DMS114 treated with DMSO at 0.1 percent for 48 hours (cell line): ENCODE results near the gene ANO6.
"Not testable (repeated sequence)": the region's sequence is repeated elsewhere in the genome, so short reads cannot be mapped to it uniquely, and the experiment has no call there.

Experiments used
- DNase-seq: peaks from one replicate; lab custom pipeline; 2025; ENCODE audit not compliant: unreplicated experiment; lab: John Stamatoyannopoulos, UW

ANO6 gene, protein sequence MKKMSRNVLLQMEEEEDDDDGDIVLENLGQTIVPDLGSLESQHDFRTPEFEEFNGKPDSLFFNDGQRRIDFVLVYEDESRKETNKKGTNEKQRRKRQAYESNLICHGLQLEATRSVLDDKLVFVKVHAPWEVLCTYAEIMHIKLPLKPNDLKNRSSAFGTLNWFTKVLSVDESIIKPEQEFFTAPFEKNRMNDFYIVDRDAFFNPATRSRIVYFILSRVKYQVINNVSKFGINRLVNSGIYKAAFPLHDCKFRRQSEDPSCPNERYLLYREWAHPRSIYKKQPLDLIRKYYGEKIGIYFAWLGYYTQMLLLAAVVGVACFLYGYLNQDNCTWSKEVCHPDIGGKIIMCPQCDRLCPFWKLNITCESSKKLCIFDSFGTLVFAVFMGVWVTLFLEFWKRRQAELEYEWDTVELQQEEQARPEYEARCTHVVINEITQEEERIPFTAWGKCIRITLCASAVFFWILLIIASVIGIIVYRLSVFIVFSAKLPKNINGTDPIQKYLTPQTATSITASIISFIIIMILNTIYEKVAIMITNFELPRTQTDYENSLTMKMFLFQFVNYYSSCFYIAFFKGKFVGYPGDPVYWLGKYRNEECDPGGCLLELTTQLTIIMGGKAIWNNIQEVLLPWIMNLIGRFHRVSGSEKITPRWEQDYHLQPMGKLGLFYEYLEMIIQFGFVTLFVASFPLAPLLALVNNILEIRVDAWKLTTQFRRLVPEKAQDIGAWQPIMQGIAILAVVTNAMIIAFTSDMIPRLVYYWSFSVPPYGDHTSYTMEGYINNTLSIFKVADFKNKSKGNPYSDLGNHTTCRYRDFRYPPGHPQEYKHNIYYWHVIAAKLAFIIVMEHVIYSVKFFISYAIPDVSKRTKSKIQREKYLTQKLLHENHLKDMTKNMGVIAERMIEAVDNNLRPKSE

DNA sequence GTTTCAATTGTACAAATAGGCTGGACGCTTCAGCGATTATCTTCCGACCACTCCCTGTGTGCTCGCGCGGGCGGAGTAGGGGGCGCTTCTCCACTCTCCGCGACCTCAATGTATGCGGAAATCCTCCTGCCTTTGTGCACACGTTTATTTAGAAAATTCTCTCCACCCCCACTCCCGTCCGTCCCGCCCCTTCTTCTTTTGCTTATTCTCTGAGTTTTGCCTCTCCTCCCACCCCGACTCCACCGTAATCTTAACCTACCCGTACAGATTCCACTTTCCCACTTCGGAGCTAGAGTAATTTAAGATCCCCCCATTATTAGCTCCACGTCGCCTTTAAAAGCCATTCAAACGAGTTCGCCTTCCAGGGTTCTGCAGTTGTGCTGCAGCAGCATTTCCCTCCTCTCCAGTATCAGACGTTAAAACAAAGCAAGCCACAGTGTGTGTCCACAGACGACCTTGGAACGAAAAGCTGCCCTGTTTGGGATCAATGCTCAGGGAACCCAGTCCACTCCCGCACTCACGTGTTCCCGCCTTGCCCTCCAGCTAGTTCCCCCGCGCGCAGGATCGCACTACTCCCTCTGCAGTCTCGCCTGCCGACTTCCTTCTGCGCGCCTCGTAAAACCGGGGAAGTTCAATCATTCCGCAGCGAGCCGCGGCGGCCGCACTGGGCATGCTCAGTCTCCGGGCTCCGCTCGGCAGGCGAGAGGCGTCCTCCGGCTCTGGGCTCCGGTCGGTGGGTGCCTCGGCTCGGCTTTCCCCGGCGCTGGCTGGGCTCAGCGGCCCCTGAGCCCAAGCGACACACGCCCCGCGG, at the start of gene ANO6:
ANO6 (plus strand) TSS at position 677 of the 811 bp plus-strand sequence. CDS start 227 bp downstream, outside the sequence.
- DNase-seq: peak; percentile 91

DNA sequence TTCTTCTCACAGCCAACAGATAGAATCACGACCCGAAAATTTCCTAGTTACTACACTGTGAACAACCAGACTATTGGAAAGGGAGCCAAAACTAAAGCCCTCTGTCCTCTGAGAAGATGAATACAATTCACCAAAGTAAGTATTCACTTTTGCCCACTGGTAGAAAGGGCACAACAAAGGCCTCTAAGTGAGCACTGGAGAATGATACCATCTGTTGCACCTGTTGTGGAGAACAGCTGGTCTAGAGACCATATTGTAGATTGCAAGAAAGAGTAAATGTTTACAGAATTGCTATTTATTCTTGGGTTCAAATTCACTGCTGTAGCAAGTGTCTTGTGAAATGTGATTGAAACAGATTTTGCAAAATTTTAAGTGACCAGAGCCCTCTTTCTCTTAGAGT, 46.9 kb upstream of the ANO6 start:
- DNase-seq: no peak

DNA sequence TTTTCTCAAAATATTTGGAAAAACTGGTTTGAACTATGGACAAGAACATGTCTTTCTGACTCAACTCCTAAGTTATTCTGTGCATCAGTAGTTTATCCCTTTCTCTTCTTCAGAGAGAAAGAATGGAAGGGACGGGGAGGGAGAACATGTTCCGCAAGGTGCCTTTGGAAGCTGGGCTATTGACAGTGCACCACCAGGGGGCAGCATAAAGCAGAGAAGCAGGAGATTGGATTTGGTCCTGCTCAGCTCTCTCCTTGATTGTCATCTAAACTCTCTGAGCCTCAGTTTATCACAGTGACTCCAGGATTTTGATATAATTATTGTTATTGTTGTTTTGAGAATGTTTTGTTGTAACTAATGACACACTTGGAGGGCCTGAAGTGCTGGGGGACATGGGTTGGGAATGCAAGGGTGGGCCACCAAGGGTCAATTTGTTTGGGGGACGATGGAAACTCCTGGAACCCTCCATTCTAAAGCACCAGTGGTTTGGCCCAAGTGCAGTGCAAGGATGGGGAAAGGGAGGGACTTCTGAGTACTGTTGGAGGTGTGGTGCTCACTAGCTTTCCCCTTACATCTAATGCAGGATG, 45.3 kb upstream of the ANO6 start:
- DNase-seq: peak; percentile 64

DNA sequence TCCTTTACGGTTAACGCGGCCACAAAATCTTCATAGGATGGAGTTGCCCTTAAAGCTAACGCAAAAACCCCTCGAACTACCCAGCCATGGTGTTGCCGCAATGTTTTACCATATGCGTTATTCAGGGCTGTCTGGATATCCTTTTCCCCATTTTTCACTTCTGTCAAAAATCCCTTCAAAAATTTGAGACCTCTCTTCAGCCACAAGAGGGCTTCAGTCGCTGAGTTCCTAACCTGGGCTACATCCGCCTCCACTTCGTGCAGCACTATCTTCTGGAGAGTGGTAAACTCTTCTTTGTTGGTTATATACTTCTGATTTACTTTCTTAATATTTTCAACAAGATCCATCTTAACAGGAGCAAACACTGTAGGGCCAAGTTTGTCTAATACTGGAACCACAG, 42.6 kb upstream of the ANO6 start:
- DNase-seq: not testable (repeated sequence)

DNA sequence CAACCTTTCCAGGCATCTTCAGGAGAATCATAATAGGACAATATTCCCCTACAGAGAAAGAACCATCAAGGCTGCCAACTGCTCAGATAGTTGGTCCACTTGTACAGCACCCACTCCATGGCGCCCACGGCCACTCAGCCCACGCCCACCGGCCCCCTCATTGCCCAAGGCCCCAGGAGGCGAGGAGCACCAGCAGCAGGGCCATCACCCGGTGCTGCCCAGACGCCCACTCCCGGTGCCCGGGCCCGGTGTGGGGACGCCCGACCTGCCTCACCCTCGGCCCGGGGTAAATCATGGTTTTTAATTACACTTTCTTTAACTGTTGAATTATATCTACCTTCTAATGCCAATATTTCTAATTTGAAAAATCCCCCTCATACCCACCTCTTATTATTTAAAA, 41.3 kb upstream of the ANO6 start:
- no peak for DNase-seq

DNA sequence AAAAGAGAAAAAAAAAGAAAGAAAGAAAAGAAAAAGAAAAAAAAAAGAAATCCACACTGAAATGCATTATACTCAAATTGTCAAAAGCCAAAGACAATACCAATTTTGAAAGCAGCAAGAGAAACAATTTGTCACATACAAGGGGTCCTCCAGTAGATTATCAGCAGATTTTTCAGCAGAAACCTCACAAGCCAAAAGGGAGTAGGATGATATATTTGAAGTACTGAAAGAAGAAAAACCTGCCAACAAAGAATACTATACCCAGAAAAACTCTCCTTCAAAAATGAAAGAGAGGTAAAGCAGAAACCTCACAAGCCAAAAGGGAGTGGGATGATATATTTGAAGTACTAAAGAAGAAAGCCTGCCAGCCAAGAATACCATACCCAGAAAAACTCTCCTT, 37.1 kb upstream of the ANO6 start:
- DNase-seq: no peak

DNA sequence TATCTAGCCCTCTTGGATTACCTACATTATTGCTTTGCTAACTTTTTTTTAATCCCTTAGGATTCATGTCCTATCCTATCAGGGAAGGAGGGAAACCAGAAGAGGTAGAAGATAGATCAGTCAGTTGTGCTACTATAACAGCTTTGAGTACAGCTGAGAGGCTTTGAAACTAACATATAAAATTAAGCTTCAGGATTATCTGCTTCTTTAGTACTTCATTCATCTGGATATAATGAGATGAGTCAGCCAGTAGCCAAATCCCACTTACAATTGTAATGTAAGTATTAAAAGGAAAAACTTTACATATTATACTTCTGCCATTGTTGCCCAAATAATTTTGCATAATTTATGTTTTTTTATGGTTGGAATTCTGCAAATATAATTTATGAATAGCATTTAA, 33.4 kb upstream of the ANO6 start:
- no peak for DNase-seq

DNA sequence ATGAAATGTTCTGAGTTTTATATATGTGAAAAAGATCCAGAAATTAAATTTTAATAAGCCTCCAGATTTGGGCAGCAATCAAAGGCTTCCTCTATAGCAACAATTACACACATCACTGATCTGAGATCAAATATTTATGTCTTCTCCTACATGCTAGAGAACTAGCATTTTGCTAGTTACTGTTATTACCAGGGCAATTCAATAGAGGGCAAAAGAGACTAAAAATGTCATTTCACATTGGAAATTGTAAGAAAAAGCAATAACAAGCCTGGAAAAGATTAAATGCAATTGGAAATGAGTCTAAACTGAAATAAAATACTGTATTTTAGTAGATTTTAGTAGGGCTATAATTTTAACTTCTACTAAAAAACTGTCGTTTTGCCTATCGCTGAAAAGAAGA, 32.6 kb upstream of the ANO6 start:
- DNase-seq: no peak

DNA sequence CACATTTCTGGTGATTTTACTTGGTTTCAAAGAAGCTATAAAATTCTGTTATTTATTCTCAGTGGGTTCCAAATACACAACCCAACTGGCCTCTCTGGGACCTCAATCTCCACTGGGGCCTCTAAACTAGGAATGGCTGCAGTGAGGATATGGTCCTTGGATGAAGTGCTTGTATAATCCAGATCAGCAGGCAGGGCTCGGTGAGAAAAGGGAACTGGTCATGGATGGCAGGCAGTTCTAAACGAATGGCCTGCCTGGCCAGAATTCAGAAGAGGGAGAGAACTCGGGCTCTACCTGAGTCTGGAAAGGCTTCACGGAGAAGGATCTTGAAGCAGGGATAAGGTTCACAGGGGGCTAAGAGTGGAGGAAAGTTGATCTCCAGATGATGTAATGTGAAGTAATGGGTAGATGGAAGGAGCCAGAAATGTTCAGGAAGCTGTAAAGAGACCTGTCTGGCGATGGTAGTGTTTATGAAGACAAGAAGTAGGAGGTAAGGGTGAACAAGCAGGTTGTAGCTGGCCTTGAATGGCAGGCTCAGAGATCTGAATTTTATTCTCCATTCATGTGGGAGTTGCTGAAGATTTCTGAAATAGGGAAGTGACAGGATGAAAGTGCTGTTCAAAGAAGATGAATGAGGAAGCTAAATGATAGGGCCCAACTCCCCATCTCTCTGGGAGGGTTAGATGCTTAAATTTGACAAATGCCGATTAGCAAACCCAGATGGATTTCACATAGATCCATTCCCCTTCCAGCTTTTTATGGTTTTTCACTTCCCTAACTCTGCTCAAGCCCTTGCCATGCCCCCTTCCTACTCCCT, 31.5 kb upstream of the ANO6 start:
- no peak for DNase-seq

DNA sequence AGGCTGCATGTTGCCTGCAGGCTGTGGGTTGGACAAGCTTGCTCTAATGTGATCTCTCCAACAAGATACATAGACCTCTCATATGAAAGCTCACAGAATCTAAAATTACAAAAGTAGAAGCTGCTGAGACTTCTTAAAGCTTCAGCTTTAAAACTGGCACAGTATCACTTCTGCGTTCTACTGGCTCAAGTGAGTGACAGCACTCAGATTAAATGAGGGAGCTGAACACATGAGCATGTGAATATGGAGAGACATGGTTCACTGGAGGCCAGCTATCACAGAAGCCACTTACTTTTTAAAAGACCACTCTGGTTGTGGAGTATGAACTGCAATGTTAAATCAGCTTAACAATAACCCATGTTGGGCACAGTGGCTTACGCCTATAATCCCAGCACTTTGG, 29.1 kb upstream of the ANO6 start:
- no peak for DNase-seq

DNA sequence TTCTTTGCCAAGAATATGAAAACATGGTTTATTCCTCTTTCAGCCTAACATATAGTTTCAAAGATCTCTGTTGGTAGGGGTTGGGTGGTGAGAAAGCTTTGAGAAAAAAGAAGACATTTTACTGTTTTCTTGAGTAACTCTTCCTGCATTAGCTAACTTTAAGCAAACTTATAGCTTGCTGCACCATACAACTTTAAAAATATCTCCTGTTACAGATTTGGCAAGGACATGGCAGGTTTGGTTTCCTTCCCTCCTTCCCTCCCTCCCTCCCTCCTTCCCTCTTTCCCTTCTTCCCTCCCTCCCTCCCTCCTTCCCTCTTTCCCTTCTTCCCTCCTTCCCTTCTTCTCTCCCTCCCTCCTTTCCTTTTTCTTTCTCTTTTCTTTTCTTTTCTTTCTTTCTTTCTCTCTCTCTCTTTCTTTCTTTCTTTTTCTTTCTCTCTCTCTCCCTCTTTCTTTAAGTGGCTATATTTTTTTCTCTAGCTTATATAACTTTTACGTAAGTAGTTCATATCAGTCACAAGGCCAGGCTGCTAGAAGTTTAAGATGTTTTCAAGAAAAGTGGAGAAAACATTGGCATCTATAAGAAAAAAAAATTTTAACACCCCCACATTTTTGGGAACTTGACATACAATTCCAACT, 26.0 kb upstream of the ANO6 start:
- no peak for DNase-seq

DNA sequence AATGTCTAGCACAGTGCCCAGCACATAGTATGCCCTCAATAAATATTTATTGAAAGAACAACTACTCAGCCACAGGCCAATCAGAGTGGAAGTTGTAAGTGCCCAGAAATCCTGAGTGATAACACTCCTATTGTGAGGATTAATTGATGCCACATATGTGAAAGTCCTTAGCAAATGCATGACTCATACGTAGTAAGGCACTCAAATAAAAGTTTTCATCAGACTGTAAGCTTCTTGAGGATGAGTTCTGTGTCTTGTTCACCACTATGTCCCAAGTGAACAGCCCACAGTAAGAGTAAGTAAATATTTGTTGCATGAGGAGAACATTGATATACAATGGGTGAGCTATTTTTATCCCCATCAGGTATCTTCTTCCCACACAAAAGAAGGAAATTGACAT, 24.7 kb upstream of the ANO6 start:
- DNase-seq: no peak

DNA sequence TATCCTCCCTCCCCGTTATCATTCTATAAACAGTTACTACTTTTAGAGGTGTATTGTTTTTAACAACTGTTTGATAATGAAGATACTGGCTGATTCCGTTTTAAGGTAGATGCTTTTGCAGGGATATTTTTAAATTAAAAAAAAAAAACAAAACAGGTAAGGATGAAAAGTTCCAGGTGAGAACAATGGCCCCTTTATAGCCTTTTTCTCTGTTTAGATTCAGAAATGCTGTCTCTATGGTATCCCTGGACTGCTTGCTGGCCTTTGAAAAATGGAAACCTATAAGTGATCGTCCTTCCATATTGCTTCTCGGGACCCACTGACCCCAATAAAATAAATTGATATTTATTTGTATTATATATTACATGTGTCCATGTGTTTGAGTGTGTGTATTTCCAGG, 23.2 kb upstream of the ANO6 start:
- no peak for DNase-seq

DNA sequence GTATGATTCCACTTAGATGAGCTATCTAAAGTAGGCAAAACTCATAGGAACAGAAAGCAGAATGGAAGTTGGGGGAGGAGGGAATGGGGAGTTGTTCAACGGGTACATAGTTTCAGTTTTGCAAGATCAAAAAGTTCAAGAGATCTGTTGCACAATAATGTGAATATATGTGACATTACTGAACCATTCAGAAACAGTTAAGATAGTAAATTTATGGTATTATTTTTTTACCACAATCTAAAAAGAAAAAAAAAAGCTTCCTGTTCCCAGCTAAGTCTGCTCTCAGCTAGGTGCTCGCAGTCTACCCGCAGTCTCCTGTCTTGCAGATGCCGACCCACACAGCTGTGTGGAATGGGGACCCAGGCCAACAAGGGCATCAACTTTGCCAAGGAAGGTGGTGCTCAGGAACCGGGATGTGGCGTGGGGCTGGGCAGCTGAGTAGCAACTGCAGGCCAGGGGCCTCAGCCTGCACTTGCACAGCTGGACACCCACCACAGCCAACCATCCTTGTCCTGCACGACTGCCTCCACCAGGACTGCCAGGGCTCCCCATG, 15.3 kb upstream of the ANO6 start:
- no peak for DNase-seq

DNA sequence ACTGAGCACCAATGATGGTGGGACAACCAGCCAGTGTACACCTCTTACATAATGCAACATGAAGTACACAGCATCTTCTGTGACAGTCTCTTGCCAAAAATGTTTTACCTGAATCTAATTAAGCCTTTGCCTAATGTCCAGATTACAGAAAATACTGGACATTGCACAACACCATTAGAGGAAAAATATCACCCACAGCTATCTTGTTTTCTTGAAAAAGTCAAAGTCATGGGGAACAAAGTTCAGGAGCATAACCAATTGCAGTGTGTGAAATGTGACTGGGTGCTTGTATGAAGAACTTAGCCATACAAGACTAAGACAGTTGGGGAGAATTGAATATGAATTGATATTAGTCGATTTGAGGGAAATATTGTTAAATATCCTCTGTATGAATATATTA, 12.1 kb upstream of the ANO6 start:
- DNase-seq: no peak

DNA sequence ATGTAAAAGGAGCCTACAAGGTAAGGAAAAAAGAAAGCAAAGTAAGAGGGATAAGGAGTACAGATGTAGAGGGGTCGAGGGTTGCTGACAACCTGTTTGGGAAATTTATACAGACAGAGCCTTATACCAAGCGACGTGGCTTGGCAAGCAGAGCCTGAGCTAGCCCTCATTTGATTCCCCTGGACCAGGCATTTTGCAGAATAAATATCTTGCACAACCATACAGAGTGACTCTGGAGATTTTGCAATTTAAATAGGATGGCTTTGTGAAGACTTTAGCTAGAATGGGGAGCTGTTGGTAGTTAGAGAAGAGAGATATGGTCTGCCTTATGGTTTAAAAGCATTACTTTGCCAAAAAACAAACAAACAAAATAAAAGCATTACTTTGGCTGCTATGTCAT, 11.1 kb upstream of the ANO6 start:
- no peak for DNase-seq

DNA sequence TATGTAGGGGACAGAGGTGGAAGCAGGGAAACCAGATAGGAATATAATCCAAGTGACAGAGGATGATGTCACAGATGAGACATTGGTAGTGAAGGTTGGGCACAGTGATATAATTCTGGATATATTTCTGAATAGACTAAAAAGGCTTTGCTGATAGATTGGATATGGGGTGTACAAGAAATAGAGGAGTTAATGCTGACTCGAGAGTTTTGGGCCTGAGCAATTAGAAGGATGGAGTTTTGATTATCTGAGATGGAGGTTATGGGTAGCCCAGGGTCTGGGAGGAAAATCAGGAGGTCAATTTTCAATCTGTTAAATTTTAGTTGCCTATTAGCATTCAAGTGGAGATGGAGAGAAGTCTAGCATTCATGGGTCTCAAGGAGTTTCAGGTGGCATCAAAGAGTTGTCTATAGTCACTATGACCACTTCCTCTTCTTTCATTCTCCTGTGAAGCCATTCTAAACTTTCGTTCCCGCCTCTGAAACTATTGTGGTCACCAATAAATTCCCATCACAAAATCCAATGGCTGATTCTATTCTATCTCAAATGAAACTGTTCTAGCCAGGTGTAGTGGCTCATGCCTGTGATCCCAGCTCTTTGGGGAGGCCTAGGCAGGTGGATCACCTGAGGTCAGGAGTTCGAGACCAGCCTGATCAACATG, 10.6 kb upstream of the ANO6 start:
- no peak for DNase-seq

DNA sequence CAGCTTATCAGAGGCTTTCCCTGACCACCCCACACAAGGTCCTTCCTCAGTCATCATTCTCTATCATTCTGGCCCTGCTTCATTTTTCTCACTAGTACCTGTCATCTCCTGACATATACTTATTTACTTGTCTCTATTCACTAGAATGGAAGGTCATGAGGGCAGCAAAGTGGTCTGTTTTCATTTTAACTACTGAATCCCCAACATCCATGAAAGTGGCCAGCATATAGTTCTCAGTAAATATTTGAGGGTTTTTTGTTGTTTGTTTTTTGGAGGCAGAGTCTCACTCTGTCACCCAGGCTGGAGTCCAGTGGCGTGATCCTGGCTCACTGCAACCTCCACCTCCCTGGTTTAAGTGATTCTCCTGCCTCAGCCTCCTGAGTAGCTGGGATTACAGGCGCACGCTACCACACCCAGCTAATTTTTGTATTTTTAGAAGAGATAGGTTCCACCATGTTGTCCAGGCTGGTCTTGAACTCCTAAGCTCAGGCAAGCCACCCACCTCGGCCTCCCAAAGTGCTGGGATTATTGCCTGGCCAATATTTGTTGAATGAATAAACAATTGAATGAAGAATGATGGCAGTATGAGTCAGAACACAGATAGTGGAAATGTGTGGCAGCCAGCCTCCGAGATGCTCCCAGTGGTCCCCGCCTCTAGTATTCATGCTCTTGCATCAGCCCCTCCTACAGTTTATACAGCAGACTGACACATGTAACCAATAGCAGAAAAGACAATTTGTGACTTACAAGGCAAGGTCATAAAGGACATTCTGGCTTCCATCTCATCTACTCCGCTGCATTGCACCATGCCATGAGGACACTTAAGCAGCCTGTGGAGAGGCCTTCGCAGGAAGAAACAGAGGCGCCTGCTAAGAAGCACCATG, 7.0 kb upstream of the ANO6 start:
- DNase-seq: no peak
